HL-60 (cell line): ENCODE data around the gene OSBP2.

ENCODE experiments used
- DNase-seq, 2 experiments: peaks; one replicate each; pipeline ENCODE4 v3.0.0-alpha.2; 2010 to 2020; ENCODE audit warnings: low read depth in 1 of 2, low spot score in 1 of 2
- H3K27ac ChIP-seq: fragments of 250-450 bp; sonication (Bioruptor Pico); replicated peaks from 2 replicates; pipeline ENCODE4 v1.5.1; 2020; ENCODE audit warnings: mild to moderate bottlenecking, moderate library complexity
- H3K27me3 ChIP-seq: fragments of 250-450 bp; sonication (Bioruptor Pico); 2 replicates; pipeline ENCODE4 v1.5.1; 2021; ENCODE audit warnings: mild to moderate bottlenecking, moderate library complexity; ENCODE audit not compliant: insufficient read depth, poor library complexity, severe bottlenecking
- H3K4me3 ChIP-seq: replicated peaks from 2 replicates; pipeline ENCODE4 v1.5.1; 2011; ENCODE audit warnings: mild to moderate bottlenecking, control low read depth, low read length; ENCODE audit not compliant: insufficient read depth
- CTCF ChIP-seq: IDR thresholded peaks from one replicate; pipeline ENCODE4 v1.5.1; 2011; ENCODE audit warnings: low read length, control low read depth, inconsistent platforms; ENCODE audit not compliant: insufficient read depth
- GABPA ChIP-seq: IDR thresholded peaks from 2 replicates; pipeline ENCODE4 v1.6.1; 2012; ENCODE audit warnings: low read depth
- POLR2AphosphoS5 ChIP-seq: IDR thresholded peaks from 2 replicates; pipeline ENCODE4 v1.6.1; 2012; ENCODE audit warnings: low read depth
- REST ChIP-seq: IDR thresholded peaks from 2 replicates; pipeline ENCODE4 v1.6.1; 2012; ENCODE audit warnings: low read depth; ENCODE audit not compliant: insufficient replicate concordance
- SPI1 ChIP-seq: IDR thresholded peaks from 2 replicates; pipeline ENCODE4 v1.6.1; 2012; ENCODE audit warnings: low read depth, mild to moderate bottlenecking, borderline replicate concordance

The OSBP2 gene

GRCh38 chr22:30754521-30754920 lies 59.8 kb downstream of the OSBP2 start:
- no peak overlapping the region for H3K27ac ChIP-seq
- no peak for DNase-seq
- H3K4me3 ChIP-seq, result no peak overlapping the region
- no peak for TF ChIP-seq GABPA
- no peak for TF ChIP-seq CTCF
- TF ChIP-seq POLR2AphosphoS5, result no peak
- no peak for TF ChIP-seq SPI1
- TF ChIP-seq REST, result no peak
- H3K27me3 ChIP-seq, result no peaks in the 10 kb centered on the region

- TF ChIP-seq POLR2AphosphoS5, result no peak
- no peak for TF ChIP-seq REST
- TF ChIP-seq GABPA, result no peak
- TF ChIP-seq SPI1, result no peak
- peak; percentile 44 for TF ChIP-seq CTCF
- H3K4me3 ChIP-seq, result no peak overlapping the region
- DNase-seq, result peak; percentile 14 to 33
- H3K27me3 ChIP-seq, result no peaks in the 10 kb centered on the region
- no peak overlapping the region for H3K27ac ChIP-seq
Observed at GRCh38 chr22:30754971-30755758, 60.5 kb downstream of the OSBP2 start.

GRCh38 chr22:30755759-30756124 lies 61.1 kb downstream of the OSBP2 start:
- H3K27ac ChIP-seq, result no peak overlapping the region
- no peak for DNase-seq
- no peak overlapping the region for H3K4me3 ChIP-seq

More at GRCh38 chr22:30755759-30756124, 61.1 kb downstream of the OSBP2 start:
- no peaks in the 10 kb centered on the region for H3K27me3 ChIP-seq
- TF ChIP-seq SPI1 (no peak), REST (no peak), GABPA (no peak), POLR2AphosphoS5 (no peak), CTCF (no peak)
